Measurements from ENCODE around the gene KRT35. TPM values are rescaled to one million over a fixed set of nuclear protein-coding genes. Genes with fewer than 3 reads are reported as not detected.

KRT35 gene
- total and polyA plus RNA-seq, 2 experiments from 2014 or later: not detected

DNA sequence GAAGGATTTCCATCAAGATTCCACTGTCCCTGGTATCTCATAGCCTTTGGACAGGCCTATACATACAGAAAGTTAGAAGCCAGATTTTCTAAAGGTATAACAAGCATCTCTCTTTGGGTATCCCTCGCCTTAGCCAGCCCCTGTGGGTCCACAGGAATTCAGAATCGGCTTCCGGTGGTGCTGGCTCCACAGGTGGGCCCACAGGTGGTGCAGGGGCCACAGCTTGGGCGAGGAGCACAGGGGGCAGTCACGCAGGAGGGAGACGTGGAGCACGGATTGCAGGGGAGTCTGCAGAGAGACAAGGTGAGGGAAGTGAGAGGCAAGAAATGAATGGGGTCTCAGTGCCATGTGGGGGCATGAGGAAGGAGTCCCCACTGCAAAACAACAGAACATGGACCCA lies 43.7 kb downstream of the KRT35 start:
- H2AFZ ChIP-seq: no peak overlapping the region
- no peak for ATAC-seq
- no peaks in the 10 kb centered on the region for H3K79me2 ChIP-seq (replicated peaks; ENCODE audit: insufficient read depth)
- H3K27ac Mint-ChIP-seq: no peak overlapping the region
- H3K27me3 Mint-ChIP-seq (ENCODE audit: insufficient read depth, low read depth, poor library complexity): peaks cover 3% of the 10 kb centered on the region
- H3K9me2 ChIP-seq (ENCODE audit: insufficient read depth): no peaks in the 10 kb centered on the region
- H3K27ac ChIP-seq (ENCODE audit: low read depth): no peak overlapping the region
- H3K36me3 ChIP-seq (ENCODE audit: insufficient read depth): no peaks in the 10 kb centered on the region; the same call in 1 of the 2 replicates
- H3K27me3 ChIP-seq (ENCODE audit: insufficient read depth): no peaks in the 10 kb centered on the region
- DNase-seq (ENCODE audit: low spot score): no peak
- no peak overlapping the region for H3K4me3 Mint-ChIP-seq
- peaks cover 4% of the 10 kb centered on the region; the same call in 2 of the 3 replicates for H3K9me3 Mint-ChIP-seq
- H3K36me3 Mint-ChIP-seq (ENCODE audit: low read depth): no peaks in the 10 kb centered on the region
- H3K4me2 ChIP-seq: no peak overlapping the region
- no peaks in the 10 kb centered on the region for H3K4me1 ChIP-seq (ENCODE audit: insufficient read depth)
- H4K20me1 ChIP-seq (replicated peaks; ENCODE audit: insufficient read depth): no peaks in the 10 kb centered on the region
- no peak overlapping the region for H3K4me3 ChIP-seq
- no peaks in the 10 kb centered on the region for H3K4me1 Mint-ChIP-seq
- TF ChIP-seq EZH2phosphoT487 (IDR thresholded peaks at IDR 0.05; ENCODE audit: unreplicated experiment) (no peak), NANOG (IDR thresholded peaks at IDR 0.05; ENCODE audit: borderline replicate concordance) (no peak), POLR2AphosphoS5 (IDR thresholded peaks at IDR 0.05; ENCODE audit: low read depth) (no peak), ZNF114 (CRISPR knock-in tag; IDR thresholded peaks at IDR 0.05) (no peak), STAT1 (IDR thresholded peaks at IDR 0.05; ENCODE audit: unreplicated experiment) (no peak), CREB1 (CRISPR knock-in tag; IDR thresholded peaks at IDR 0.05; ENCODE audit: low read depth) (no peak), JUNB (IDR thresholded peaks at IDR 0.05; ENCODE audit: unreplicated experiment) (no peak), EZH2 (IDR thresholded peaks at IDR 0.05; ENCODE audit: low read depth, unreplicated experiment) (no peak), ZNF331 (CRISPR knock-in tag; IDR thresholded peaks at IDR 0.05; ENCODE audit: low read depth) (no peak)
- TF ChIP-seq, protein P1, sequence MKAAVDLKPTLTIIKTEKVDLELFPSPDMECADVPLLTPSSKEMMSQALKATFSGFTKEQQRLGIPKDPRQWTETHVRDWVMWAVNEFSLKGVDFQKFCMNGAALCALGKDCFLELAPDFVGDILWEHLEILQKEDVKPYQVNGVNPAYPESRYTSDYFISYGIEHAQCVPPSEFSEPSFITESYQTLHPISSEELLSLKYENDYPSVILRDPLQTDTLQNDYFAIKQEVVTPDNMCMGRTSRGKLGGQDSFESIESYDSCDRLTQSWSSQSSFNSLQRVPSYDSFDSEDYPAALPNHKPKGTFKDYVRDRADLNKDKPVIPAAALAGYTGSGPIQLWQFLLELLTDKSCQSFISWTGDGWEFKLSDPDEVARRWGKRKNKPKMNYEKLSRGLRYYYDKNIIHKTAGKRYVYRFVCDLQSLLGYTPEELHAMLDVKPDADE (IDR thresholded peaks at IDR 0.05): no peak
- TF ChIP-seq, protein P2, sequence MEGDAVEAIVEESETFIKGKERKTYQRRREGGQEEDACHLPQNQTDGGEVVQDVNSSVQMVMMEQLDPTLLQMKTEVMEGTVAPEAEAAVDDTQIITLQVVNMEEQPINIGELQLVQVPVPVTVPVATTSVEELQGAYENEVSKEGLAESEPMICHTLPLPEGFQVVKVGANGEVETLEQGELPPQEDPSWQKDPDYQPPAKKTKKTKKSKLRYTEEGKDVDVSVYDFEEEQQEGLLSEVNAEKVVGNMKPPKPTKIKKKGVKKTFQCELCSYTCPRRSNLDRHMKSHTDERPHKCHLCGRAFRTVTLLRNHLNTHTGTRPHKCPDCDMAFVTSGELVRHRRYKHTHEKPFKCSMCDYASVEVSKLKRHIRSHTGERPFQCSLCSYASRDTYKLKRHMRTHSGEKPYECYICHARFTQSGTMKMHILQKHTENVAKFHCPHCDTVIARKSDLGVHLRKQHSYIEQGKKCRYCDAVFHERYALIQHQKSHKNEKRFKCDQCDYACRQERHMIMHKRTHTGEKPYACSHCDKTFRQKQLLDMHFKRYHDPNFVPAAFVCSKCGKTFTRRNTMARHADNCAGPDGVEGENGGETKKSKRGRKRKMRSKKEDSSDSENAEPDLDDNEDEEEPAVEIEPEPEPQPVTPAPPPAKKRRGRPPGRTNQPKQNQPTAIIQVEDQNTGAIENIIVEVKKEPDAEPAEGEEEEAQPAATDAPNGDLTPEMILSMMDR (conservative IDR thresholded peaks at IDR 0.05; ENCODE audit: low read depth in 2 of 2): no peak
- TF ChIP-seq, protein P3, sequence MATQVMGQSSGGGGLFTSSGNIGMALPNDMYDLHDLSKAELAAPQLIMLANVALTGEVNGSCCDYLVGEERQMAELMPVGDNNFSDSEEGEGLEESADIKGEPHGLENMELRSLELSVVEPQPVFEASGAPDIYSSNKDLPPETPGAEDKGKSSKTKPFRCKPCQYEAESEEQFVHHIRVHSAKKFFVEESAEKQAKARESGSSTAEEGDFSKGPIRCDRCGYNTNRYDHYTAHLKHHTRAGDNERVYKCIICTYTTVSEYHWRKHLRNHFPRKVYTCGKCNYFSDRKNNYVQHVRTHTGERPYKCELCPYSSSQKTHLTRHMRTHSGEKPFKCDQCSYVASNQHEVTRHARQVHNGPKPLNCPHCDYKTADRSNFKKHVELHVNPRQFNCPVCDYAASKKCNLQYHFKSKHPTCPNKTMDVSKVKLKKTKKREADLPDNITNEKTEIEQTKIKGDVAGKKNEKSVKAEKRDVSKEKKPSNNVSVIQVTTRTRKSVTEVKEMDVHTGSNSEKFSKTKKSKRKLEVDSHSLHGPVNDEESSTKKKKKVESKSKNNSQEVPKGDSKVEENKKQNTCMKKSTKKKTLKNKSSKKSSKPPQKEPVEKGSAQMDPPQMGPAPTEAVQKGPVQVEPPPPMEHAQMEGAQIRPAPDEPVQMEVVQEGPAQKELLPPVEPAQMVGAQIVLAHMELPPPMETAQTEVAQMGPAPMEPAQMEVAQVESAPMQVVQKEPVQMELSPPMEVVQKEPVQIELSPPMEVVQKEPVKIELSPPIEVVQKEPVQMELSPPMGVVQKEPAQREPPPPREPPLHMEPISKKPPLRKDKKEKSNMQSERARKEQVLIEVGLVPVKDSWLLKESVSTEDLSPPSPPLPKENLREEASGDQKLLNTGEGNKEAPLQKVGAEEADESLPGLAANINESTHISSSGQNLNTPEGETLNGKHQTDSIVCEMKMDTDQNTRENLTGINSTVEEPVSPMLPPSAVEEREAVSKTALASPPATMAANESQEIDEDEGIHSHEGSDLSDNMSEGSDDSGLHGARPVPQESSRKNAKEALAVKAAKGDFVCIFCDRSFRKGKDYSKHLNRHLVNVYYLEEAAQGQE (IDR thresholded peaks at IDR 0.05; ENCODE audit: unreplicated experiment): no peak
- TF ChIP-seq, protein P4, sequence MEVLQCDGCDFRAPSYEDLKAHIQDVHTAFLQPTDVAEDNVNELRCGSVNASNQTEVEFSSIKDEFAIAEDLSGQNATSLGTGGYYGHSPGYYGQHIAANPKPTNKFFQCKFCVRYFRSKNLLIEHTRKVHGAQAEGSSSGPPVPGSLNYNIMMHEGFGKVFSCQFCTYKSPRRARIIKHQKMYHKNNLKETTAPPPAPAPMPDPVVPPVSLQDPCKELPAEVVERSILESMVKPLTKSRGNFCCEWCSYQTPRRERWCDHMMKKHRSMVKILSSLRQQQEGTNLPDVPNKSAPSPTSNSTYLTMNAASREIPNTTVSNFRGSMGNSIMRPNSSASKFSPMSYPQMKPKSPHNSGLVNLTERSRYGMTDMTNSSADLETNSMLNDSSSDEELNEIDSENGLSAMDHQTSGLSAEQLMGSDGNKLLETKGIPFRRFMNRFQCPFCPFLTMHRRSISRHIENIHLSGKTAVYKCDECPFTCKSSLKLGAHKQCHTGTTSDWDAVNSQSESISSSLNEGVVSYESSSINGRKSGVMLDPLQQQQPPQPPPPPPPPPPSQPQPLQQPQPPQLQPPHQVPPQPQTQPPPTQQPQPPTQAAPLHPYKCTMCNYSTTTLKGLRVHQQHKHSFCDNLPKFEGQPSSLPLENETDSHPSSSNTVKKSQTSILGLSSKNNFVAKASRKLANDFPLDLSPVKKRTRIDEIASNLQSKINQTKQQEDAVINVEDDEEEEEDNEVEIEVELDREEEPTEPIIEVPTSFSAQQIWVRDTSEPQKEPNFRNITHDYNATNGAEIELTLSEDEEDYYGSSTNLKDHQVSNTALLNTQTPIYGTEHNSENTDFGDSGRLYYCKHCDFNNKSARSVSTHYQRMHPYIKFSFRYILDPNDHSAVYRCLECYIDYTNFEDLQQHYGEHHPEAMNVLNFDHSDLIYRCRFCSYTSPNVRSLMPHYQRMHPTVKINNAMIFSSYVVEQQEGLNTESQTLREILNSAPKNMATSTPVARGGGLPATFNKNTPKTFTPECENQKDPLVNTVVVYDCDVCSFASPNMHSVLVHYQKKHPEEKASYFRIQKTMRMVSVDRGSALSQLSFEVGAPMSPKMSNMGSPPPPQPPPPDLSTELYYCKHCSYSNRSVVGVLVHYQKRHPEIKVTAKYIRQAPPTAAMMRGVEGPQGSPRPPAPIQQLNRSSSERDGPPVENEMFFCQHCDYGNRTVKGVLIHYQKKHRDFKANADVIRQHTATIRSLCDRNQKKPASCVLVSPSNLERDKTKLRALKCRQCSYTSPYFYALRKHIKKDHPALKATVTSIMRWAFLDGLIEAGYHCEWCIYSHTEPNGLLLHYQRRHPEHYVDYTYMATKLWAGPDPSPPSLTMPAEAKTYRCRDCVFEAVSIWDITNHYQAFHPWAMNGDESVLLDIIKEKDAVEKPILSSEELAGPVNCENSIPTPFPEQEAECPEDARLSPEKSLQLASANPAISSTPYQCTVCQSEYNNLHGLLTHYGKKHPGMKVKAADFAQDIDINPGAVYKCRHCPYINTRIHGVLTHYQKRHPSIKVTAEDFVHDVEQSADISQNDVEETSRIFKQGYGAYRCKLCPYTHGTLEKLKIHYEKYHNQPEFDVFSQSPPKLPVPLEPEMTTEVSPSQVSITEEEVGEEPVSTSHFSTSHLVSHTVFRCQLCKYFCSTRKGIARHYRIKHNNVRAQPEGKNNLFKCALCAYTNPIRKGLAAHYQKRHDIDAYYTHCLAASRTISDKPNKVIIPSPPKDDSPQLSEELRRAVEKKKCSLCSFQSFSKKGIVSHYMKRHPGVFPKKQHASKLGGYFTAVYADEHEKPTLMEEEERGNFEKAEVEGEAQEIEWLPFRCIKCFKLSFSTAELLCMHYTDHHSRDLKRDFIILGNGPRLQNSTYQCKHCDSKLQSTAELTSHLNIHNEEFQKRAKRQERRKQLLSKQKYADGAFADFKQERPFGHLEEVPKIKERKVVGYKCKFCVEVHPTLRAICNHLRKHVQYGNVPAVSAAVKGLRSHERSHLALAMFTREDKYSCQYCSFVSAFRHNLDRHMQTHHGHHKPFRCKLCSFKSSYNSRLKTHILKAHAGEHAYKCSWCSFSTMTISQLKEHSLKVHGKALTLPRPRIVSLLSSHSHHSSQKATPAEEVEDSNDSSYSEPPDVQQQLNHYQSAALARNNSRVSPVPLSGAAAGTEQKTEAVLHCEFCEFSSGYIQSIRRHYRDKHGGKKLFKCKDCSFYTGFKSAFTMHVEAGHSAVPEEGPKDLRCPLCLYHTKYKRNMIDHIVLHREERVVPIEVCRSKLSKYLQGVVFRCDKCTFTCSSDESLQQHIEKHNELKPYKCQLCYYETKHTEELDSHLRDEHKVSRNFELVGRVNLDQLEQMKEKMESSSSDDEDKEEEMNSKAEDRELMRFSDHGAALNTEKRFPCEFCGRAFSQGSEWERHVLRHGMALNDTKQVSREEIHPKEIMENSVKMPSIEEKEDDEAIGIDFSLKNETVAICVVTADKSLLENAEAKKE (CRISPR knock-in tag; IDR thresholded peaks at IDR 0.05): no peak
- H3F3A ChIP-seq (replicated peaks; ENCODE audit: low read depth): no peaks in the 10 kb centered on the region

Data from GM23338 (cell line).